CD4-positive, alpha-beta T cell (primary cell): Measurements from ENCODE around the gene KRTAP10-8. TPM values are rescaled to one million over a fixed set of nuclear protein-coding genes. Genes with fewer than 3 reads are reported as not detected.

Source experiments
- ATAC-seq: fragments of 200-7000 bp; cut with Tn5 transposase; one replicate; pipeline ENCODE4 v1.10.0; 2022; ENCODE audit warnings: mild to moderate bottlenecking; ENCODE audit not compliant: poor library complexity
- CTCF ChIA-PET: fragments of 350-600 bp; sonication (Branson Sonifier 250); formaldehyde crosslinking; loops from one replicate; lab custom pipeline; 2021; ENCODE audit warnings: antibody characterized with exemption, inconsistent platforms; lab: Charles Lee
- POLR2A ChIA-PET: fragments of 350-600 bp; sonication (Branson Sonifier 250); formaldehyde crosslinking; loops from one replicate; lab custom pipeline; 2021; ENCODE audit warnings: antibody characterized with exemption, inconsistent platforms; lab: Charles Lee
- DNase-seq, 14 experiments: peaks; one replicate each; pipeline ENCODE4 v3.0.0-alpha.2; 2013 to 2020; ENCODE audit warnings: mixed read lengths in 2 of 14
- H3K27ac ChIP-seq, 2 donors: one replicate each; pipeline versions ENCODE4 v1.5.1 to v1.7.0; 2013; ENCODE audit warnings: low read length in 2 of 2, low read depth in 1 of 2, mild to moderate bottlenecking in 1 of 2
- H3K27me3 ChIP-seq, 2 experiments: 1 replicate in 1 of 2; 2 replicates in 1 of 2; pipeline versions ENCODE4 v1.6.1 to v1.7.0; 2013; ENCODE audit warnings: low read length in 2 of 2, control low read depth in 1 of 2, mild to moderate bottlenecking in 1 of 2, moderate library complexity in 1 of 2; ENCODE audit not compliant: insufficient read depth in 2 of 2, control insufficient read depth in 1 of 2
- H3K36me3 ChIP-seq: one replicate; pipeline ENCODE4 v1.6.1; 2013; ENCODE audit warnings: low read length, control low read depth; ENCODE audit not compliant: insufficient read depth
- H3K4me1 ChIP-seq: one replicate; pipeline ENCODE4 v1.6.1; 2013; ENCODE audit warnings: low read length, control low read depth; ENCODE audit not compliant: insufficient read depth
- H3K4me3 ChIP-seq: one replicate; pipeline ENCODE4 v1.5.1; 2013; ENCODE audit warnings: mild to moderate bottlenecking, low read length, moderate library complexity
- H3K9me3 ChIP-seq, 2 experiments: 1 replicate in 1 of 2; 2 replicates in 1 of 2; pipeline versions ENCODE4 v1.6.1 to v1.7.0; 2013; ENCODE audit warnings: low read length in 2 of 2, mild to moderate bottlenecking in 2 of 2, control low read depth in 1 of 2, moderate library complexity in 1 of 2; ENCODE audit not compliant: control insufficient read depth in 1 of 2, insufficient read depth in 1 of 2
- H3K27ac Mint-ChIP-seq: one replicate; pipeline ENCODE4 v1.8.0; 2020; ENCODE audit warnings: mixed read lengths
- H3K27me3 Mint-ChIP-seq: one replicate; pipeline ENCODE4 v1.8.0; 2021; ENCODE audit warnings: mixed read lengths
- H3K36me3 Mint-ChIP-seq: one replicate; pipeline ENCODE4 v1.8.0; 2021; ENCODE audit warnings: low read depth, mixed read lengths
- H3K4me1 Mint-ChIP-seq: one replicate; pipeline ENCODE4 v1.8.0; 2021; ENCODE audit warnings: low read depth, mixed read lengths
- H3K4me3 Mint-ChIP-seq: one replicate; pipeline ENCODE4 v1.8.0; 2020; ENCODE audit warnings: mild to moderate bottlenecking, mixed read lengths
- H3K9me3 Mint-ChIP-seq: one replicate; pipeline ENCODE4 v1.8.0; 2020; ENCODE audit warnings: mixed read lengths
- CTCF ChIP-seq: fragments of 200-600 bp; IDR thresholded peaks from one replicate; pipeline ENCODE4 v1.8.0; 2022; ENCODE audit warnings: antibody characterized with exemption, mild to moderate bottlenecking
- intact Hi-C, 2 experiments: fragments of 100-400 bp; cut with DNase I in 1 of 2; cut with micrococcal nuclease in 1 of 2; formaldehyde crosslinking; loops; one replicate each; pipeline versions ENCODE4 v1.15.1 to v1.9.0; 2023 to 2025; cut with DNase I, micrococcal nuclease
- total RNA-seq, 174 experiments: library from RNA in 2 of 174; stranded (reverse) in 2 of 174; gene quantifications; one replicate each; pipeline ENCODE4 v1.2.3 and lab custom pipeline; 2021 to 2026

KRTAP10-8 gene
- total RNA-seq, 2 experiments from 2014 or later = not detected

GRCh38 chr21:44568667-44569556 is 43.0 kb upstream of the KRTAP10-8 start:
- intact Hi-C loops = no loop called here
- no peak overlapping the region for H3K4me3 Mint-ChIP-seq
- peaks cover 17% of the 10 kb centered on the region for H3K4me1 Mint-ChIP-seq
- ATAC-seq = no peak
- Histone ChIP-seq H3K36me3 (no peaks in the 10 kb centered on the region), H3K4me1 (no peaks in the 10 kb centered on the region), H3K27ac (no peak overlapping the region), H3K4me3 (no peak overlapping the region), H3K9me3 (peaks cover 0 to 10% of the 10 kb centered on the region in 2 experiments), H3K27me3 (no peaks in the 10 kb centered on the region)
- H3K9me3 Mint-ChIP-seq = peaks cover 3% of the 10 kb centered on the region
- POLR2A ChIA-PET = no interaction called here
- TF ChIP-seq CTCF = no peak
- no peak overlapping the region for H3K27ac Mint-ChIP-seq
- H3K36me3 Mint-ChIP-seq = no peaks in the 10 kb centered on the region
- CTCF ChIA-PET = no interaction called here
- H3K27me3 Mint-ChIP-seq = peaks cover 5% of the 10 kb centered on the region
- peak in 1 of 14 experiments; percentile 7 for DNase-seq

- DNase-seq (no peak), ATAC-seq (no peak)
- Histone ChIP-seq H3K9me3 (peaks cover 0 to 18% of the 10 kb centered on the region in 2 experiments), H3K4me3 (no peak overlapping the region), H3K36me3 (no peaks in the 10 kb centered on the region), H3K27me3 (no peaks in the 10 kb centered on the region), H3K4me1 (peaks cover 2% of the 10 kb centered on the region), H3K27ac (no peak overlapping the region)
- Mint-ChIP-seq H3K36me3 (no peaks in the 10 kb centered on the region), H3K9me3 (peaks cover 3% of the 10 kb centered on the region), H3K4me1 (peaks cover 9% of the 10 kb centered on the region), H3K4me3 (no peak overlapping the region), H3K27me3 (peaks cover 5% of the 10 kb centered on the region), H3K27ac (no peak overlapping the region)
- ChIA-PET POLR2A (no interaction called here), CTCF (no interaction called here)
- intact Hi-C loops = no loop called here
- no peak for TF ChIP-seq CTCF
Observed at GRCh38 chr21:44569861-44570517, 41.9 kb upstream of the KRTAP10-8 start.

- no peak for DNase-seq
- H3K27ac Mint-ChIP-seq = no peak overlapping the region
Observed at GRCh38 chr21:44571296-44571695, 40.6 kb upstream of the KRTAP10-8 start.

More at GRCh38 chr21:44571296-44571695, 40.6 kb upstream of the KRTAP10-8 start:
- H3K4me3 Mint-ChIP-seq = no peak overlapping the region
- ChIA-PET CTCF (no interaction called here), POLR2A (interaction anchor here (0.9 kb wide), 1 partner anchor 25 kb away, joined by 3 read pairs; no protein-coding TSS in a partner anchor)
- H3K4me3 ChIP-seq = no peak overlapping the region
- H3K36me3 ChIP-seq = no peaks in the 10 kb centered on the region
- peaks cover 0 to 19% of the 10 kb centered on the region in 2 experiments for H3K9me3 ChIP-seq
- no peaks in the 10 kb centered on the region for H3K9me3 Mint-ChIP-seq
- H3K27me3 Mint-ChIP-seq = peaks cover 5% of the 10 kb centered on the region
- TF ChIP-seq CTCF = no peak
- H3K27me3 ChIP-seq = no peaks in the 10 kb centered on the region
- peaks cover 2% of the 10 kb centered on the region for H3K4me1 ChIP-seq
- no peak overlapping the region for H3K27ac ChIP-seq
- ATAC-seq = no peak
- intact Hi-C loops = no loop called here
- peaks cover 4% of the 10 kb centered on the region for H3K4me1 Mint-ChIP-seq
- H3K36me3 Mint-ChIP-seq = no peaks in the 10 kb centered on the region
